ENCODE measurements around the gene ROR2. TPM values are rescaled to one million over a fixed set of nuclear protein-coding genes. Genes with fewer than 3 reads are reported as not detected.

The ROR2 gene
- polyA plus RNA-seq, 4 donors = 0.54 to 5.6 (median 3.2) TPM; not detected in 1

GRCh38 chr9:91842358-91843049 lies 107.5 kb downstream of the ROR2 start:
- FAIRE-seq (no peak), DNase-seq (no peak)
- 64 to 74% (median 66%) methylated on average over 9 of the region's 9 CpGs for WGBS, 3 donors
- Histone ChIP-seq H3K27ac (ENCODE audit: low read depth in 1 of 3, low read length in 2 of 3) (no peak overlapping the region), H3K27me3 (ENCODE audit: control insufficient read depth in 3 of 3, insufficient read depth in 3 of 3, low read length in 3 of 3) (no peaks in the 10 kb centered on the region), H3K4me1 (ENCODE audit: control insufficient read depth in 3 of 3, insufficient read depth in 2 of 3, low read depth in 1 of 3, low read length in 2 of 3) (peaks cover 0 to 20% (median 2%) of the 10 kb centered on the region in 3 donors), H3K9me3 (ENCODE audit: control insufficient read depth in 2 of 2, insufficient read depth in 1 of 2, low read depth in 1 of 2, low read length in 1 of 2) (no peaks in the 10 kb centered on the region), H3K4me3 (ENCODE audit: low read depth in 1 of 3, low read length in 3 of 3) (no peak overlapping the region), H3K36me3 (ENCODE audit: control insufficient read depth in 3 of 3, insufficient read depth in 2 of 3, low read depth in 1 of 3, low read length in 3 of 3) (peaks cover 0 to 2% (median 0%) of the 10 kb centered on the region in 3 donors)

GRCh38 chr9:91841591-91841990 lies 108.4 kb downstream of the ROR2 start:
- peaks cover 0 to 2% (median 0%) of the 10 kb centered on the region in 3 donors for H3K36me3 ChIP-seq (ENCODE audit: control insufficient read depth in 3 of 3, insufficient read depth in 2 of 3, low read depth in 1 of 3, low read length in 3 of 3)
- no peaks in the 10 kb centered on the region for H3K27me3 ChIP-seq (ENCODE audit: control insufficient read depth in 3 of 3, insufficient read depth in 3 of 3, low read length in 3 of 3)
- FAIRE-seq (no peak), DNase-seq (no peak)
- H3K4me1 ChIP-seq (ENCODE audit: control insufficient read depth in 3 of 3, insufficient read depth in 2 of 3, low read depth in 1 of 3, low read length in 2 of 3) = peaks cover 0 to 20% (median 2%) of the 10 kb centered on the region in 3 donors
- WGBS, 3 donors = 79 to 92% (median 82%) methylated on average over 5 of the region's 5 CpGs
- H3K27ac ChIP-seq (ENCODE audit: low read depth in 1 of 3, low read length in 2 of 3) = no peak overlapping the region
- no peaks in the 10 kb centered on the region for H3K9me3 ChIP-seq (ENCODE audit: control insufficient read depth in 2 of 2, insufficient read depth in 1 of 2, low read depth in 1 of 2, low read length in 1 of 2)
- H3K4me3 ChIP-seq (ENCODE audit: low read depth in 1 of 3, low read length in 3 of 3) = no peak overlapping the region

- peaks cover 0 to 20% (median 2%) of the 10 kb centered on the region in 3 donors for H3K4me1 ChIP-seq (ENCODE audit: control insufficient read depth in 3 of 3, insufficient read depth in 2 of 3, low read depth in 1 of 3, low read length in 2 of 3)
- no peaks in the 10 kb centered on the region for H3K9me3 ChIP-seq (ENCODE audit: control insufficient read depth in 2 of 2, insufficient read depth in 1 of 2, low read depth in 1 of 2, low read length in 1 of 2)
- peaks cover 0 to 2% (median 0%) of the 10 kb centered on the region in 3 donors for H3K36me3 ChIP-seq (ENCODE audit: control insufficient read depth in 3 of 3, insufficient read depth in 2 of 3, low read depth in 1 of 3, low read length in 3 of 3)
- no peaks in the 10 kb centered on the region for H3K27me3 ChIP-seq (ENCODE audit: control insufficient read depth in 3 of 3, insufficient read depth in 3 of 3, low read length in 3 of 3)
- no peak overlapping the region for H3K4me3 ChIP-seq (ENCODE audit: low read depth in 1 of 3, low read length in 3 of 3)
- FAIRE-seq (no peak), DNase-seq (no peak)
- no peak overlapping the region for H3K27ac ChIP-seq (ENCODE audit: low read depth in 1 of 3, low read length in 2 of 3)
- 89 to 92% (median 89%) methylated on average over 6 of the region's 6 CpGs for WGBS, 3 donors
Measured at GRCh38 chr9:91840882-91841281, 109.1 kb downstream of the ROR2 start.

- Histone ChIP-seq H3K4me3 (ENCODE audit: low read depth in 1 of 3, low read length in 3 of 3) (no peak overlapping the region), H3K4me1 (ENCODE audit: control insufficient read depth in 3 of 3, insufficient read depth in 2 of 3, low read depth in 1 of 3, low read length in 2 of 3) (peaks cover 0 to 20% (median 2%) of the 10 kb centered on the region in 3 donors), H3K9me3 (ENCODE audit: control insufficient read depth in 2 of 2, insufficient read depth in 1 of 2, low read depth in 1 of 2, low read length in 1 of 2) (no peaks in the 10 kb centered on the region), H3K27me3 (ENCODE audit: control insufficient read depth in 3 of 3, insufficient read depth in 3 of 3, low read length in 3 of 3) (no peaks in the 10 kb centered on the region), H3K27ac (ENCODE audit: low read depth in 1 of 3, low read length in 2 of 3) (no peak overlapping the region), H3K36me3 (ENCODE audit: control insufficient read depth in 3 of 3, insufficient read depth in 2 of 3, low read depth in 1 of 3, low read length in 3 of 3) (peaks cover 0 to 2% (median 0%) of the 10 kb centered on the region in 3 donors)
- FAIRE-seq (no peak), DNase-seq (no peak)
- WGBS, 3 donors = 86 to 90% (median 89%) methylated on average over 8 of the region's 8 CpGs
Measured at GRCh38 chr9:91840469-91840868, 109.6 kb downstream of the ROR2 start.

GRCh38 chr9:91839926-91840465 lies 110.0 kb downstream of the ROR2 start:
- no peaks in the 10 kb centered on the region for H3K27me3 ChIP-seq (ENCODE audit: control insufficient read depth in 3 of 3, insufficient read depth in 3 of 3, low read length in 3 of 3)
- no peak for FAIRE-seq
- H3K9me3 ChIP-seq (ENCODE audit: control insufficient read depth in 2 of 2, insufficient read depth in 1 of 2, low read depth in 1 of 2, low read length in 1 of 2) = no peaks in the 10 kb centered on the region
- H3K36me3 ChIP-seq (ENCODE audit: control insufficient read depth in 3 of 3, insufficient read depth in 2 of 3, low read depth in 1 of 3, low read length in 3 of 3) = peaks cover 0 to 2% (median 0%) of the 10 kb centered on the region in 3 donors
- no peak overlapping the region for H3K4me3 ChIP-seq (ENCODE audit: low read depth in 1 of 3, low read length in 3 of 3)
- no peak for DNase-seq
- 28 to 60% (median 30%) methylated on average over 14 of the region's 14 CpGs for WGBS, 3 donors
- peak overlapping the region in 1 of 3 donors; percentile 45 for H3K27ac ChIP-seq (ENCODE audit: low read depth in 1 of 3, low read length in 2 of 3)
- peaks cover 0 to 21% (median 2%) of the 10 kb centered on the region in 3 donors for H3K4me1 ChIP-seq (ENCODE audit: control insufficient read depth in 3 of 3, insufficient read depth in 2 of 3, low read depth in 1 of 3, low read length in 2 of 3)

GRCh38 chr9:91837981-91838731 lies 111.9 kb downstream of the ROR2 start:
- Histone ChIP-seq H3K4me1 (ENCODE audit: control insufficient read depth in 3 of 3, insufficient read depth in 2 of 3, low read depth in 1 of 3, low read length in 2 of 3) (peaks cover 0 to 28% (median 2%) of the 10 kb centered on the region in 3 donors), H3K36me3 (ENCODE audit: control insufficient read depth in 3 of 3, insufficient read depth in 2 of 3, low read depth in 1 of 3, low read length in 3 of 3) (no peaks in the 10 kb centered on the region), H3K27me3 (ENCODE audit: control insufficient read depth in 3 of 3, insufficient read depth in 3 of 3, low read length in 3 of 3) (no peaks in the 10 kb centered on the region), H3K9me3 (ENCODE audit: control insufficient read depth in 2 of 2, insufficient read depth in 1 of 2, low read depth in 1 of 2, low read length in 1 of 2) (no peaks in the 10 kb centered on the region), H3K27ac (ENCODE audit: low read depth in 1 of 3, low read length in 2 of 3) (peak overlapping the region in 1 of 3 donors; percentile 1), H3K4me3 (ENCODE audit: low read depth in 1 of 3, low read length in 3 of 3) (no peak overlapping the region)
- DNase-seq (peak; percentile 61 to 62), FAIRE-seq (no peak)
- WGBS, 3 donors = 32 to 52% (median 44%) methylated on average over 21 of the region's 21 CpGs

GRCh38 chr9:91836515-91836914 lies 113.5 kb downstream of the ROR2 start:
- no peaks in the 10 kb centered on the region for H3K27me3 ChIP-seq (ENCODE audit: control insufficient read depth in 3 of 3, insufficient read depth in 3 of 3, low read length in 3 of 3)
- no peak overlapping the region for H3K27ac ChIP-seq (ENCODE audit: low read depth in 1 of 3, low read length in 2 of 3)
- WGBS, 3 donors = 81 to 93% (median 86%) methylated on average over 7 of the region's 7 CpGs
- no peaks in the 10 kb centered on the region for H3K9me3 ChIP-seq (ENCODE audit: control insufficient read depth in 2 of 2, insufficient read depth in 1 of 2, low read depth in 1 of 2, low read length in 1 of 2)
- no peak for DNase-seq
- peaks cover 0 to 28% (median 2%) of the 10 kb centered on the region in 3 donors for H3K4me1 ChIP-seq (ENCODE audit: control insufficient read depth in 3 of 3, insufficient read depth in 2 of 3, low read depth in 1 of 3, low read length in 2 of 3)
- no peaks in the 10 kb centered on the region for H3K36me3 ChIP-seq (ENCODE audit: control insufficient read depth in 3 of 3, insufficient read depth in 2 of 3, low read depth in 1 of 3, low read length in 3 of 3)
- FAIRE-seq = no peak
- H3K4me3 ChIP-seq (ENCODE audit: low read depth in 1 of 3, low read length in 3 of 3) = no peak overlapping the region

- no peak for FAIRE-seq
- no peaks in the 10 kb centered on the region for H3K36me3 ChIP-seq (ENCODE audit: control insufficient read depth in 3 of 3, insufficient read depth in 2 of 3, low read depth in 1 of 3, low read length in 3 of 3)
- H3K27me3 ChIP-seq (ENCODE audit: control insufficient read depth in 3 of 3, insufficient read depth in 3 of 3, low read length in 3 of 3) = no peaks in the 10 kb centered on the region
- no peak overlapping the region for H3K4me3 ChIP-seq (ENCODE audit: low read depth in 1 of 3, low read length in 3 of 3)
- WGBS, 3 donors = 83 to 86% (median 85%) methylated on average over 7 of the region's 7 CpGs
- peaks cover 0 to 28% (median 2%) of the 10 kb centered on the region in 3 donors for H3K4me1 ChIP-seq (ENCODE audit: control insufficient read depth in 3 of 3, insufficient read depth in 2 of 3, low read depth in 1 of 3, low read length in 2 of 3)
- H3K9me3 ChIP-seq (ENCODE audit: control insufficient read depth in 2 of 2, insufficient read depth in 1 of 2, low read depth in 1 of 2, low read length in 1 of 2) = no peaks in the 10 kb centered on the region
- DNase-seq = no peak
- H3K27ac ChIP-seq (ENCODE audit: low read depth in 1 of 3, low read length in 2 of 3) = no peak overlapping the region
Measured at GRCh38 chr9:91835632-91836031, 114.4 kb downstream of the ROR2 start.

Measured in small intestine (tissue), 7 donors.